T-helper 1 cell treated with Interleukin-12 subunit alpha and Interleukin-12 subunit beta and Interleukin-4 antibody, amounts not matched to agents 30 ng/mL and 1 ng/mL, for 36 hours (primary cell): ENCODE data around the gene TP53I13. TPM values are rescaled to one million over a fixed set of nuclear protein-coding genes. Genes with fewer than 3 reads are reported as not detected.

Source experiments
- intact Hi-C: fragments of 100-400 bp; cut with micrococcal nuclease; formaldehyde crosslinking; loops from one replicate; pipeline ENCODE4 v1.15.1; 2024
- total RNA-seq: library from RNA; stranded (reverse); gene quantifications from 2 replicates; pipeline ENCODE4 v1.2.3, GENCODE V29; 2022

TP53I13 gene
- total RNA-seq, 1 donor from 2014 or later = 69.2 TPM

DNA sequence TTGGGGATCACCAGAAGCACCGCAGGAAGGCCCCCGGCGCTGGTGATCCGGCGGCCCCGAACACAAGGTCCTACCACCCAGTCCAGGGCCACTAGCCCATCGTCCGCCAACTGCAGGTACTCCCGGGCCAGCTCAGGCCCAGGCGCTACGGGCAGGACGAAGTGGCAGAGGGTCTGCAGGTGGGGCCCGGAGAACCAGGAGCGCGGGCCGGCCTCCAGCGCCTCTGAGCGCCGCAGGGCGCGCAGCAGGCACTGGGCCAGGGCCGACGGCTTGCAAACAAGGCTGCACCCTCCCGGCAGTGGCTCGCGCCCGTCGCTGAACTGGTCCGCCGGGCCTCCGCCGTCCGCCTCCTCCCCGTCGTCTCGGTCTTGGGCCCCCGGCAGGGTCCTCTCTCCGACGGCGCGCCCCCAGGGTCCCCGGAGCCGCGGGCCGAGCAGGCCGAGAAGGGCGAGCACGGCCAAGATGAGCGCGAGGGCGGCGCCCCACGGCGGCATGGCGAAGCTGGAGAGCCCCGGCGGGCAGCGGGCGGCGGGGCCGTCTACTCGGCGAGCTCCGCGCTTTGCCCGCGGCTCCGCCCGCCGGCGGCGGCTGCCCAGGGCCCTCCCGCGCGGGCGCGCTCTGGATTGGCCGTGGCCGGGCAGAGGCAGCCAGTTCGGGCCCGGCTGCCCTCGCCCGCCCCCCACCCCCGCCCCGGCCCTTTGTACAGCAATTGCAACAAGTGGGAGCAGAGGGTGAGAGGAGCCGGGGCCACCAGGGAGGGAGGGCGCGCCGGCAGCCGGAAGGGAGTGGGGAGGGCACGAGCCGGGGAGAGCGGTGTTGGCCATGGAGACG is 1.8 kb upstream of the TP53I13 start, which contains the start of gene ABHD15:
Gene ABHD15 (minus strand): TSS at position 565 of the 831 bp plus-strand sequence. CDS start 71 bp downstream, at position 494.
- intact Hi-C loops = loop anchor here (2.0 to 5.0 kb wide), 5 partner anchors 22 to 854 kb away; partner anchors contain the start of genes NEK8, PROCA1 and TLCD1

DNA sequence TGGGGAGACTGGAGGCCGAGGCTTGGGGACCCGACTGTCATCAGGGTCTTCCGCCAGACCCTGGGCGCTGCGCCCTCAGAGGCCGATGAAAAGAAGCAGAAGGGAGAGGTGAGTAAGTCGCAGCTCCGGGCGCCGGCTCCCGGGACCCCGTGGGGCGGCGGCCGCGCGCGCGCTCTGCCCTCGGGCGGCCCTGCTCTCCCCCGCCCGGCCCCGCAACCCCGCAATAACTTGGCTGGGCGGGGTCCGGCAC is 1.3 kb upstream of the TP53I13 start:
- intact Hi-C loops = loop anchor here (2.0 to 5.0 kb wide), 5 partner anchors 22 to 855 kb away; partner anchors contain the start of genes NEK8, PROCA1 and TLCD1

DNA sequence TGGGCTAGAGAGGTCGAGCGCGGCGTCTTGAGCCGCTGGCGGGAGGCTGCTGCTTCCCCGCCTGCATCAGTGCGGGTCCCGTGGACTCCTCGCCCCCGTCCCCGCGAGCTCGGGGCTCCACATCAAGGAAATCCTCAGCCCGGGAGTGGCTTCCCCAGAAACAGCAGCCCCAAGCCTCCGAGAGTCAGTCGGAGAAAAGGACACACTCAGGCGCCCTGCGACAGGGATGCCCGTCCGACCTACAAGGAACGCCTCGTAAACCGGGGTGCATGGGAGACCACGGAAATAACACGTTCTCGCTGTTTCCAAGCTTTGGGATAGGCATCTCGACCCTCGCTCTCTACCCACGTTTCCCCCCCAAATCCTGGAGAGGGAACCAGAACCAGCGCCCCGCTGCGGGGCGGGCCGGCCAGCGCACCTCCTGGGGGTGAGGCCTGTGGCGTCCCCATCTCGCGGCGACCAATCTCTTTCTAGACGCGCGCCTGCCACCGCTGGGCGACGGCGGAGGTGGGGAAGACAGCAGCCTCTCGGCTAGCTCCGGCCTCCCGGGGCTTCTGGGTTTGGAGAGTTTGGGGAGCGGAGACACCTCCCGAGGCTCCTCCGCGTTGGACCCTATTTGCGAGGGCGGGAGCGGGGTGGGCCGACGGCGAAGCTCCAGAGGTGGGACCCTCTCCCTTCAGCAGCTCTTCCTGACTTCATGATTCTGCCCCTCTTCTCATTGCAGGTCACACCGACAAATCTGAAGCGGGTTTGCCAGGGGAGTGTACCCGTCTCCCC is 759 bp upstream of the TP53I13 start:
- intact Hi-C loops = loop anchor here (1.0 to 5.0 kb wide), 13 partner anchors 22 to 855 kb away; partner anchors contain the start of genes GIT1, NEK8, NUFIP2 and PROCA1

- intact Hi-C loops = loop anchor here (2.0 to 5.0 kb wide), 6 partner anchors 138 to 857 kb away; partner anchors contain the start of genes NEK8, PROCA1 and TLCD1
Observed at GRCh38 chr17:29569245-29569950, 897 bp downstream of the TP53I13 start.

DNA sequence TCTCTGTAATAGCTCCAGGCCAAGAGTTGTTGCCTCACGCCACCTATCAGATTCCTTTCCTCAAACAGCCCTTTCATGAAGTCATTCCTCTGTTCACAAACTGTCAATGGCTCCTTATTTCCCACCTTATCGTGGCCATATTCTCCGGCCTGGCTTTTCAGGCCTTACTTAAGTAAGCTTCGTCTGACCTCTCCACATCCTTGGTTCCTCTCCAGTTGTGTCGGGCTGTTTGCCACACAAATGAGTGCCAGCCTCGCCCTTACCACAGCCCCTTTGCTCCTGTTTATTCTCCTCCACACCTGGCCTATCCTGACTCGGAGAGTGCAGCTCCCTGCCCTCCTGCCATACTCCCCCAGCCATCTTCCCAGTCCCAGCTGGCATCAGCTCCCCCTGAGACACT is 2.0 kb downstream of the TP53I13 start:
- intact Hi-C loops = no loop called here

GRCh38 chr17:29571486-29571882 is 3.0 kb downstream of the TP53I13 start:
- intact Hi-C loops = no loop called here

GRCh38 chr17:29571883-29572681 is 3.6 kb downstream of the TP53I13 start:
- intact Hi-C loops = no loop called here

GRCh38 chr17:29572691-29573557 is 4.4 kb downstream of the TP53I13 start:
- intact Hi-C loops = no loop called here

- intact Hi-C loops = no loop called here
Observed at GRCh38 chr17:29573558-29573869, 5.0 kb downstream of the TP53I13 start.

GRCh38 chr17:29573871-29574731 is 5.6 kb downstream of the TP53I13 start:
- intact Hi-C loops = no loop called here

DNA sequence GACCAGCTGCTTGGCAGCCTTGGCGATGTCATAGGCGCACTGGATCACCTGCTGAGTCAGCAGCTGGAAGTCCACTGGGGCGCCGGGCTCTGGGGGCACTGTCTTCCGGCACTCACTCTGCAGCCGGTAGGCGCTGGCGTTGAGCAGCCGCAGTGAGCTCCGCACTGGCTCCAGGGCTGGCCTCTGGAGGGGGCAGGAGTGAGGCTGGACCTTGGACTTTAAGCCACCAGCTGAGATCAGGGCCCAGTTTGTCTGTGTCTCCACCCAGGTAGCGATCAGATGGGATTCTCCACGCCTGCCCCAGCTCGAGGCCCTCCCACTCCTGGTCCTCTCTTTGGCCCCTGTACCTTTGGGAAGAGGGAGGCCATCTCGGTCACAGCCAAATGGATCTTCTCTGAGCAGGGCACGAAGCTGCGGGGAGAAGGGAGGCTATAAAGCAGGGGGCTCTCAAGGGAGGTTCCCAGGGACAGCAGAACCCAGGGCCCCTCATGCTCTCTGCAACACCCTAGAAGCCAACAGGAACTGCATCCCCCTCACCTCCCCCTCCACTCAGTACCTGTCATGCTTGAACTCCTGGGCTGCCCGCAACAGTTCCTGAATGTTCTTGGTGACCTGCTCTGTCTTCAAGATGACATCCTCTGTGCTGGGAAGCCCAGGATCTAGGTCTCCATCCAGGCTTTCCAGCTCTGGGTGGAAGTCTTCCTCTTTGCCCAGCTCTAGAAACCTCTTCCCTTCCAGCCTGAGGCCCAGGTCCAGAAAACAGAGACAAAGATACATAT is 6.4 kb downstream of the TP53I13 start:
- intact Hi-C loops = no loop called here

DNA sequence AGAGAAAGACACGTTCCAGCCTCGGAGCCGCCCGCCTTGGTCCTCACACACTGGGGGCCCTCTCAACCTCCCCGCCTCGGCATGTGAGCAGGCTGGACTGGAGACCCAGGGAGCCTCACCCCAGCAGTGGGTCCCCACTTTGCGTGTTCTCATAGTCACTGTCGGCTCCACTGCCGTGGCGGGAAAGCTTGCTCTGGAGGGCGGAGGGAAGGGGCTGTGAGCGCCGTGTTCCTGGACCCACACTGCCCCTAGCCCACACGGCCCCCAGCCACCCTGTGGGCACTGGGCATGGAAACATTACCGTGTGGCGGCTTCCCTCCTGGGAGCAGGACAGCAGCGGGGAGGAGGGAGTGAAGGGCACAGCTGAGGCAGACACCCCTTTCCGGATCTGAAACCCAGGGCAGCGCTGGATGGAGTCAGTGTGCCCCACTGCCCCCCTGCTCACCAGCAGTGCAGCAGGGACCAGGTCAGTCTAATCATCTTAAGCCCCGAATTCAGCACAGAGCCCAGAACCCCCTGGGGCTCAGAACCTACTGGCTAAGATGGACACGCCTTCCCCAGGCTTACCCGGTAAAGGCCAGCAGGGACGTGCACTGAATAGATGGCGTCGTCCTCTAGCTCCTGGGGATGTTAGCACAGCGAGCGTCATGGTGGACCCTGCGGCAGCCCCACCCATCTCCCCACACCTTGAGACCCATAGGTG is 7.2 kb downstream of the TP53I13 start:
- intact Hi-C loops = no loop called here

- intact Hi-C loops = no loop called here
Observed at GRCh38 chr17:29576214-29577000, 7.9 kb downstream of the TP53I13 start.

DNA sequence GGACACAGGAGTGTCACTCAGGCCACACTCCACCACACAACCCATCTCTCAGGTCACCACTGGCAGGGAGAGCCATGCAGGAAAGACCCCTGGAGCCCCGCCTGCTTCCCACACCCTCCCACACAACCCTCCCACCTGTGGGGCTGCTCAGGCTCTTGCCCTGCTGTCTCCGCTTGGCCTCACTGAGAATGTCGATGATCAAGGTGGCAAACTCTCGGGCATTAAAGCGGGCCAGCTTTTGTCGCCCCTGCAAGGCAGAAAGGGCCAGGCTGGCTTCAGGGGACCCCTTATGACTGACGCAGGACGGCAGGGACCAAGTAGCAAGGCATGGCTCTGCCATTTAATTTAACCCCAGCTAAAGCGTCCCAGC is 8.5 kb downstream of the TP53I13 start:
- intact Hi-C loops = no loop called here

DNA sequence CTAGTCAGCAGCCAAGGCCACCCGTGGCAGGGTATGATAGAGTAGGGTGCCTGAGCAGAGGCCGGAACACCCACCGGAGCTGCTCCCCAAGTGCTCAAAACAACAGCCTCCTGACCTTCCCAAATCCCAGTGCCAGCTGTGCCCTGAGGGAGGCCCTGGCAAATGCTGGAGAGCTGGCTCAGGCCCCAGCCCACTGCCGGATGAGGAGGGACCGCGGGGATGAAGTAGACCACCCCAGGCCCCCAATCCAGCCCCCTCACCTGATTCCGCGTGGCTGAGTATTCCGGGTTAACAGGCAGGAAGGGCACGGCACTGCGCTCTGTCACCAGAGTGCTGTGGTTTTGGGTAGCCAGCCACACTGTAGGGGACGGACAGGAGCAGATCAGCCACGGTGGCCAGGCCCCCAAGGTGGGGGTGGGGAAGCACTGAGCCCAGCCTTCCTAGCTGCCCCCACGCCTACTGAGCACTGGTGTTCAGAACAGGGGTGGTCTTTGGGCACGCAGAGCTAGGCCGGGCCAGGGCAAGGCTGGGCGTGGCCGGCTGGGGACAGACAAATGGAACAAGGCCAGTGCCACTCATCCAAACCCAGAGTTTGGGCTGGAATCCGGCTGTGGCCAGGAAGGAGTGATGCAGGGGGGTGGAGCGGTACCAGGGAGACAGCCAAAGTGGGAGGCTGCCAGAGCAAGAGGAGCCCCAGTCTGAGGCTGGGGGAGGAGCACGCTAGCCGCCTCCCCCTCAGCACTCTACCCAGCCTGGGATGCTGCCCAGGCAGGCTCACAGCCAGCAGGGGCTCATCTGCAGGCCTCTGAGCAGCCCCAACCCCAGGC is 9.1 kb downstream of the TP53I13 start:
- intact Hi-C loops = no loop called here
